NCI-H1694 treated with DMSO at 0.1 percent for 48 hours (cell line): ENCODE data around the gene CBX3.
"Not testable (repeated sequence)": the region's sequence is repeated elsewhere in the genome, so short reads cannot be mapped to it uniquely, and the experiment has no call there.

Experiments used
- DNase-seq: peaks from one replicate; lab custom pipeline; 2025; lab: John Stamatoyannopoulos, UW

Gene CBX3

GRCh38 chr7:26170663-26171062 is 30.9 kb upstream of the CBX3 start:
- no peak for DNase-seq

DNA sequence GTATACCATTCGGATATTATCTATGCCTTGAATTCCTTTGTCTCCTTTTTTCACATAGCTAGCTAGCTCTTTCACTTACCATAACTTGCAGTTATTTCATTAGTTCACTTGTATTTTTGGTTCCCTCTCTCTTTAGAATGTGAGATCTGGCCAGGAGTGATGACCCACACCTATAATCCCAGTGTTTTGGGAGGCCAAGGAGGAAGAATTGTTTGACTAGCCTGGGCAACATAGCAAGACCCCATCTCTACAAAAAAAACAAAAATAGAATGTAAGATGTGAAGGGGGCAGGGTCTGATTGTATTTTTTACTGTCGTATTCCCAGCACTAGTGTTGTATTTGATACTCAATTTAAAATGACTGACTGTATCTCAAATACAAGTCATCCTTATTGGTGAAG is 29.9 kb upstream of the CBX3 start:
- no peak for DNase-seq

DNA sequence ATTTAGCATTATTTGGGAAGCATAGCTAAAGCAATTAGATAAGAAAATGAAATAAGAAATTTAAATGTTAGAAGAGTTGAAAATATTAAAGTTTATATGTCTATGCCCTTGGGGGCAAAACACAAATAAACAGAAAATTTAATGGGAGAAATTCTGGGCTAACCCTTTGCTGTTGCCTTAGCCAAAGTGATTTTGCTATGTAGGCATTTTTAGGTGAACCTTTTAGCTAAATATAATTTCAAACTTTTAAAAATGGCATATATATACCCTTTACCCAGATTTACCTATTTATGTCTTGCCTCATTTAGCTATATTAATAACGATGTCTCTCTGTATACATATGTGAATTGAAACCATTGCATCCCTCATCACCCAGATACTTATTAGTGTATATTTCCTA is 29.5 kb upstream of the CBX3 start:
- no peak for DNase-seq

DNA sequence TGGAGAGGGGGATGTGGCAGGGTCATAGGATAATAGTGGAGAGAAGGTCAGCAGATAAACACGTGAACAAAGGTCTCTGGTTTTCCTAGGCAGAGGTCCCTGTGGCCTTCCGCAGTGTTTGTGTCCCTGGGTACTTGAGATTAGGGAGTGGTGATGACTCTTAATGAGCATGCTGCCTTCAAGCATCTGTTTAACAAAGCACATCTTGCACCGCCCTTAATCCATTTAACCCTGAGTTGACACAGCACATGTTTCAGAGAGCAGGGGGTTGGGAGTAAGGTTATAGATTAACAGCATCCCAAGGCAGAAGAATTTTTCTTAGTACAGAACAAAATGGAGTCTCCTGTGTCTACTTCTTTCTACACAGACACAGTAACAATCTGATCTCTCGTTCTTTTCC is 25.6 kb upstream of the CBX3 start:
- not testable (repeated sequence) for DNase-seq

DNA sequence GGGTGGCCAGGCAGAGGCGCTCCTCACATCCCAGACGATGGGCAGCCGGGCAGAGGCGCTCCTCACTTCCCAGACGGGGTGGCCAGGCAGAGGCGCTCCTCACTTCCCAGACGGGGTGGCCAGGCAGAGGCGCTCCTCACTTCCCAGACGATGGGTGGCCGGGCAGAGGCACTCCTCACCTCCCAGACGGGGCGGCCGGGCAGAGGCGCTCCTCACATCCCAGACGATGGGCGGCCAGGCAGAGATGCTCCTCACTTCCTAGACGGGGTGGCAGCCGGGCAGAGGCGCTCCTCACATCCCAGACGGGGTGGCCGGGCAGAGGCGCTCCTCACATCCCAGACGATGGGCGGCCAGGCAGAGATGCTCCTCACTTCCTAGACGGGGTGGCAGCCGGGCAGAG is 24.8 kb upstream of the CBX3 start:
- DNase-seq = not testable (repeated sequence)

DNA sequence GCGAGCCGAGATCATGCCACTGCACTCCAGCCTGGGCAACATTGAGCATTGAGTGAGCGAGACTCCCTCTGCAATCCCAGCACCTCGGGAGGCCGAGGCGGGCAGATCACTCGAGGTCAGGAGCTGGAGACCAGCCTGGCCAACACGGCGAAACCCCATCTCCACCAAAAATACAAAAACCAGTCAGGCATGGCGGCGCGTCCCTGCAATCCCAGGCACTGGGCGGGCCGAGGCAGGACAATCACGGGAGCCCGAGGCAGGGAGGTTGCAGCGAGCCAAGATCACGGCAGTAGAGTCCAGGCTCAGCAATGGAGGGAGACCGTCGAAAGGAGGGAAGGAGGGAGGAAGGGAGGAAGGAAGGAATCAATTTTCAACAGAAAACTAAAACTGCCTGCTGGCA is 24.3 kb upstream of the CBX3 start:
- not testable (repeated sequence) for DNase-seq

- no peak for DNase-seq
Measured at GRCh38 chr7:26178272-26178960, 23.1 kb upstream of the CBX3 start.

GRCh38 chr7:26179422-26179821 is 22.1 kb upstream of the CBX3 start:
- no peak for DNase-seq

DNA sequence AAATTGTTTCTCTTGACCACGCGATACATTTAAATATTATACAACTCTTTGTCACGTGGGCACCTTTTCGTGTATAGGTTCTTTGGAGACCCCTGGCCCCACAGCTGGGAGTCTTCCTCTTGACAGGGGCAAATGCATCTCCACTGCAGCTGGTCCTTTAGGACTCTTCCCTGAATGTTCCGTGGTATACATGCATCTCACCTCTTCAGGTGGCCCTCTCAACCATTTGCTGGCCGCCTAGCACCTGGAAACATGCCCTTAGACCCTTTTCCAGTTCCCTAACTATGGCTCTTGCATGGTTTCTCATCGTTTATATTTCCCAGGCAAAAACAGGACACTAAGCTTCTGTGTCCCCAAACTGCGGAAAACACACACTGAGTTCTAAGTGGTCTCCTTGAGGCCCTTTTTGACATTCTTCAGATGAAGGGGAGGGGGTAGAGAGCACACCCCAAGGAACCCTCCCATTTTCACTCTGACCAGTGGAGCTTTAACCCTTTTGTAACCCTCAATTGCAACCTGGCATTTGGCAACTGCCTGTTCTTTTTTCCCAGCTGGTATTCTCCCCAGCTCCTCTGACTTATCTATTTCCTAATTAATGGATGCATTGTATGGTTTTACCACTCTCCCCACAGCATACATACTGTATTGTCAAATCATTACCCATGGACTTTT is 21.6 kb upstream of the CBX3 start:
- DNase-seq = no peak

GRCh38 chr7:26180792-26181198 is 20.8 kb upstream of the CBX3 start:
- DNase-seq = no peak

- DNase-seq = no peak
Measured at GRCh38 chr7:26181474-26182227, 19.9 kb upstream of the CBX3 start.

GRCh38 chr7:26182283-26182682 is 19.3 kb upstream of the CBX3 start:
- no peak for DNase-seq

GRCh38 chr7:26182706-26183105 is 18.8 kb upstream of the CBX3 start:
- no peak for DNase-seq

- DNase-seq = no peak
Measured at GRCh38 chr7:26183545-26184280, 17.8 kb upstream of the CBX3 start.

GRCh38 chr7:26184281-26185101 is 17.1 kb upstream of the CBX3 start:
- DNase-seq = not testable (repeated sequence)

DNA sequence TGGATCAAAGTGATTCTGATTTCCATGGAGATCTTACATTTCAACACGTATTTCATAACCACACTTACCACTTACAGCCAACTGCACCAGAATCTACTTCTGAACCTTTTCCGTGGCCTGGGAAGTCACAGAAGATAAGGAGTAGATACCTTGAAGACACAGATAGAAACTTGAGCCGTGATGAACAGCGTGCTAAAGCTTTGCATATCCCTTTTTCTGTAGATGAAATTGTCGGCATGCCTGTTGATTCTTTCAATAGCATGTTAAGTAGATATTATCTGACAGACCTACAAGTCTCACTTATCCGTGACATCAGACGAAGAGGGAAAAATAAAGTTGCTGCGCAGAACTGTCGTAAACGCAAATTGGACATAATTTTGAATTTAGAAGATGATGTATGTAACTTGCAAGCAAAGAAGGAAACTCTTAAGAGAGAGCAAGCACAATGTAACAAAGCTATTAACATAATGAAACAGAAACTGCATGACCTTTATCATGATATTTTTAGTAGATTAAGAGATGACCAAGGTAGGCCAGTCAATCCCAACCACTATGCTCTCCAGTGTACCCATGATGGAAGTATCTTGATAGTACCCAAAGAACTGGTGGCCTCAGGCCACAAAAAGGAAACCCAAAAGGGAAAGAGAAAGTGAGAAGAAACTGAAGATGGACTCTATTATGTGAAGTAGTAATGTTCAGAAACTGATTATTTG is 16.3 kb upstream of the CBX3 start:
- DNase-seq = no peak

- DNase-seq = no peak
Measured at GRCh38 chr7:26185844-26186180, 15.7 kb upstream of the CBX3 start.

GRCh38 chr7:26186364-26187311 is 14.9 kb upstream of the CBX3 start:
- DNase-seq = no peak

GRCh38 chr7:26187380-26188205 is 14.0 kb upstream of the CBX3 start:
- no peak for DNase-seq
